ENCODE data around the gene C1orf21. TPM values are rescaled to one million over a fixed set of nuclear protein-coding genes. Genes with fewer than 3 reads are reported as not detected.

Gene C1orf21
- total and polyA plus RNA-seq, 2 donors (not counting 3 experiments of a cell fraction or from before 2014, with no cell fraction given): 0.79 to 8.5 TPM

- BruUV-seq (replicated peaks): no TSS peak
- dilution Hi-C loops (cut with MboI; ENCODE audit: extremely low pct_ligation_motif_present, low sequenced_read_pairs): no loop called here
- Histone ChIP-seq H3K9ac (replicated peaks; ENCODE audit: extremely low read depth, insufficient read depth, low read length) (no peak overlapping the region), H3K79me2 (ENCODE audit: control insufficient read depth, insufficient read depth, low read length) (no peaks in the 10 kb centered on the region), H3K27me3 (ENCODE audit: control insufficient read depth in 2 of 2, insufficient read depth in 2 of 2, low read length in 2 of 2) (no peaks in the 10 kb centered on the region), H4K20me1 (replicated peaks; ENCODE audit: control insufficient read depth, extremely low read depth, insufficient read depth, low read length) (no peaks in the 10 kb centered on the region), H3K9me3 (replicated peaks; ENCODE audit: control insufficient read depth, insufficient read depth, low read length) (no peaks in the 10 kb centered on the region), H2AFZ (ENCODE audit: low read depth, low read length) (no peak overlapping the region), H3K36me3 (ENCODE audit: control insufficient read depth in 2 of 2, extremely low read depth in 1 of 2, insufficient read depth in 2 of 2, low read length in 2 of 2) (no peaks in the 10 kb centered on the region), H3K4me2 (ENCODE audit: insufficient read depth, low read length) (no peak overlapping the region), H3K9me1 (replicated peaks; ENCODE audit: control insufficient read depth, extremely low read depth, insufficient read depth, low read length) (no peaks in the 10 kb centered on the region), H3K27ac (ENCODE audit: insufficient read depth, low read depth, low read length) (no peak overlapping the region), H3K4me3 (replicated peaks in 1 of 3; ENCODE audit: insufficient read depth in 1 of 3, low read depth in 1 of 3, low read length in 3 of 3) (no peak overlapping the region), H3K4me1 (ENCODE audit: control insufficient read depth, extremely low read depth, insufficient read depth, low read length) (no peaks in the 10 kb centered on the region)
- intact Hi-C loops (cut with micrococcal nuclease): no loop called here
- ChIA-PET CTCF (interaction anchor here (1.5 kb wide), 1 partner anchor 14 kb away, joined by 5 read pairs; no protein-coding TSS in a partner anchor), POLR2A (no interaction called here)
- FAIRE-seq: no peak
- DNase-seq (ENCODE audit: low read depth, low spot score): no peak
- no peak for TF ChIP-seq POLR2AphosphoS5 (IDR thresholded peaks at IDR 0.05; ENCODE audit: insufficient read depth, low read depth, low read length)
- TF ChIP-seq JUN (IDR thresholded peaks at IDR 0.05; ENCODE audit: borderline replicate concordance, insufficient read depth, insufficient read length, low read depth): no peak
- TF ChIP-seq POLR2A (IDR thresholded peaks at IDR 0.05; ENCODE audit: low read depth, low read length): no peak
- TF ChIP-seq FOS (IDR thresholded peaks at IDR 0.05; ENCODE audit: borderline replicate concordance, insufficient read depth, low read length): no peak
- TF ChIP-seq CTCF (IDR thresholded peaks at IDR 0.05; ENCODE audit: extremely low read depth in 1 of 2, insufficient read depth in 1 of 2, low read depth in 1 of 2, low read length in 2 of 2): no peak
- TF ChIP-seq, protein P1, sequence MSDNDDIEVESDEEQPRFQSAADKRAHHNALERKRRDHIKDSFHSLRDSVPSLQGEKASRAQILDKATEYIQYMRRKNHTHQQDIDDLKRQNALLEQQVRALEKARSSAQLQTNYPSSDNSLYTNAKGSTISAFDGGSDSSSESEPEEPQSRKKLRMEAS (IDR thresholded peaks at IDR 0.05; ENCODE audit: insufficient read depth, insufficient read length): no peak
- TF ChIP-seq GATA2 (IDR thresholded peaks at IDR 0.05; ENCODE audit: insufficient read depth, insufficient read length, low read depth, low read length): no peak
- no peak for TF ChIP-seq MYC (IDR thresholded peaks at IDR 0.05; ENCODE audit: low read depth, low read length)
- TF ChIP-seq EZH2 (IDR thresholded peaks at IDR 0.05; ENCODE audit: borderline replicate concordance, low read depth, low read length, severe bottlenecking): no peak
Observed at GRCh38 chr1:184395370-184395769, 8.5 kb downstream of the C1orf21 start.
